ENCODE results near the gene PPP6R2.
"Not testable (repeated sequence)": the region's sequence is repeated elsewhere in the genome, so short reads cannot be mapped to it uniquely, and the experiment has no call there.

DNA sequence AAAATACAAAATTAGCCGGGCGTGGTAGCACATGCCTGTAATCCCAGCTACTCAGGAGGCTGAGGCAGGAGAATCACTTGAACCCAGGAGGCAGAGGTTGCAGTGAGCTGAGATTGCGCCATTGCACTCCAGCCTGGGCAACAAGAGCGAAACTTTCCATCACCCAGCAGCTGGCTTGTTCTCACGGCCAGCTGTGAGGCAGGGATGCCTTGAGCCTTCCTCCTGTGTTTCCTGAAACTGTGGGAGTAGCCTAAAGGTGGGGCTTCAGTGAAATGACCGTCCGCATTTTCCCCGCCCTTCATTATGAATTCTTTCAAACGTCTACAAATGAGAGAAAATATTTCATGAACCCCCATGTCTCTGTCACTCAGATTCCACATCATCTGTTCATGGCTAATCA is 65.8 kb downstream of the PPP6R2 start:
- TF ChIP-seq, protein P1, sequence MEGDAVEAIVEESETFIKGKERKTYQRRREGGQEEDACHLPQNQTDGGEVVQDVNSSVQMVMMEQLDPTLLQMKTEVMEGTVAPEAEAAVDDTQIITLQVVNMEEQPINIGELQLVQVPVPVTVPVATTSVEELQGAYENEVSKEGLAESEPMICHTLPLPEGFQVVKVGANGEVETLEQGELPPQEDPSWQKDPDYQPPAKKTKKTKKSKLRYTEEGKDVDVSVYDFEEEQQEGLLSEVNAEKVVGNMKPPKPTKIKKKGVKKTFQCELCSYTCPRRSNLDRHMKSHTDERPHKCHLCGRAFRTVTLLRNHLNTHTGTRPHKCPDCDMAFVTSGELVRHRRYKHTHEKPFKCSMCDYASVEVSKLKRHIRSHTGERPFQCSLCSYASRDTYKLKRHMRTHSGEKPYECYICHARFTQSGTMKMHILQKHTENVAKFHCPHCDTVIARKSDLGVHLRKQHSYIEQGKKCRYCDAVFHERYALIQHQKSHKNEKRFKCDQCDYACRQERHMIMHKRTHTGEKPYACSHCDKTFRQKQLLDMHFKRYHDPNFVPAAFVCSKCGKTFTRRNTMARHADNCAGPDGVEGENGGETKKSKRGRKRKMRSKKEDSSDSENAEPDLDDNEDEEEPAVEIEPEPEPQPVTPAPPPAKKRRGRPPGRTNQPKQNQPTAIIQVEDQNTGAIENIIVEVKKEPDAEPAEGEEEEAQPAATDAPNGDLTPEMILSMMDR (conservative IDR thresholded peaks at IDR 0.05 in 1 of 2, IDR thresholded peaks at IDR 0.05 in 1 of 2; ENCODE audit: extremely low read depth in 1 of 2, insufficient read depth in 1 of 2, low read depth in 1 of 2, low read length in 2 of 2): not testable (repeated sequence)
- TF ChIP-seq EZH2 (IDR thresholded peaks at IDR 0.05; ENCODE audit: borderline replicate concordance, low read length): not testable (repeated sequence)
